HEK293 (cell line): ENCODE results near the gene PRKCZ.

Experiments
- CTCF ChIA-PET: fragments of 350-600 bp; formaldehyde crosslinking; extraction: SDS; loops from one replicate; lab custom pipeline; 2021; ENCODE audit warnings: antibody characterized with exemption; lab: Yijun Ruan, JAX
- POLR2A ChIA-PET: fragments of 300-600 bp; formaldehyde crosslinking; extraction: SDS; loops from one replicate; lab custom pipeline; 2020; ENCODE audit warnings: antibody characterized with exemption, inconsistent platforms; lab: Yijun Ruan, JAX
- H3K27ac ChIP-seq: fragments of 200-500 bp; sonication (Bioruptor generic); 2 replicates; pipeline ENCODE4 v1.5.1; 2014; ENCODE audit warnings: low read depth, low read length, control low read depth, inconsistent platforms; ENCODE audit errors: extremely low read depth
- H3K36me3 ChIP-seq, 2 experiments: fragments of 200-500 bp in 1 of 2; sonication (Bioruptor generic) in 1 of 2; 1 replicate in 1 of 2; 2 replicates in 1 of 2; pipeline ENCODE4 v1.5.1; 2014 to 2017; ENCODE audit warnings: inconsistent platforms in 2 of 2, low read length in 2 of 2; ENCODE audit not compliant: control insufficient read depth in 2 of 2, insufficient read depth in 1 of 2
- H3K4me1 ChIP-seq: fragments of 200-500 bp; sonication (Bioruptor generic); 2 replicates; pipeline ENCODE4 v1.5.1; 2014; ENCODE audit warnings: mild to moderate bottlenecking, low read length, inconsistent platforms; ENCODE audit not compliant: control insufficient read depth, insufficient read depth
- H3K4me3 ChIP-seq: 2 replicates; pipeline ENCODE4 v1.5.1; 2011; ENCODE audit warnings: low read depth, mild to moderate bottlenecking, control low read depth, low read length, moderate library complexity
- H3K9me3 ChIP-seq: fragments of 200-500 bp; sonication (Bioruptor generic); 2 replicates; pipeline ENCODE4 v1.5.1; 2014; ENCODE audit warnings: low read depth, low read length, inconsistent platforms; ENCODE audit not compliant: control insufficient read depth, insufficient read depth
- HOXA7 ChIP-seq: sonication (generic); formaldehyde crosslinking; IDR thresholded peaks from 2 replicates; pipeline ENCODE4 v1.8.1; 2022; ENCODE audit warnings: missing genetic modification reagents, borderline replicate concordance
- HOXD13 ChIP-seq: sonication (generic); formaldehyde crosslinking; IDR thresholded peaks from 2 replicates; pipeline ENCODE4 v1.8.0; 2022; ENCODE audit warnings: missing genetic modification reagents, borderline replicate concordance
- KLF1 ChIP-seq: fragments of 450-650 bp; formaldehyde crosslinking; IDR thresholded peaks from 2 replicates; pipeline ENCODE4 v1.5.1; 2016; ENCODE audit warnings: missing biosample characterization, missing genetic modification characterization
- KLF16 ChIP-seq: fragments of 450-650 bp; formaldehyde crosslinking; IDR thresholded peaks from 2 replicates; pipeline ENCODE4 v1.5.1; 2017; ENCODE audit warnings: missing biosample characterization, missing genetic modification characterization
- KLF8 ChIP-seq: fragments of 450-650 bp; formaldehyde crosslinking; IDR thresholded peaks from 2 replicates; pipeline ENCODE4 v1.5.1; 2016; ENCODE audit warnings: missing biosample characterization, missing genetic modification characterization
- SALL2 ChIP-seq: fragments of 450-650 bp; formaldehyde crosslinking; IDR thresholded peaks from 2 replicates; pipeline ENCODE4 v1.5.0; 2017; ENCODE audit warnings: missing biosample characterization, mild to moderate bottlenecking, missing genetic modification characterization, borderline replicate concordance
- ZBTB17 ChIP-seq: fragments of 450-650 bp; formaldehyde crosslinking; IDR thresholded peaks from 2 replicates; pipeline ENCODE4 v1.5.1; 2016; ENCODE audit warnings: missing biosample characterization, missing genetic modification characterization
- ZEB2 ChIP-seq: fragments of 450-650 bp; formaldehyde crosslinking; IDR thresholded peaks from 2 replicates; pipeline ENCODE4 v1.5.1; 2016; ENCODE audit warnings: missing biosample characterization, missing genetic modification characterization
- ZNF133 ChIP-seq: fragments of 450-650 bp; formaldehyde crosslinking; IDR thresholded peaks from 2 replicates; pipeline ENCODE4 v1.5.1; 2016; ENCODE audit warnings: missing biosample characterization, missing genetic modification characterization
- ZNF146 ChIP-seq: fragments of 450-650 bp; formaldehyde crosslinking; IDR thresholded peaks from 2 replicates; pipeline ENCODE4 v1.5.1; 2016; ENCODE audit warnings: missing biosample characterization, missing genetic modification characterization
- ZNF423 ChIP-seq: fragments of 450-650 bp; formaldehyde crosslinking; IDR thresholded peaks from 2 replicates; pipeline ENCODE4 v1.5.1; 2016; ENCODE audit warnings: missing biosample characterization, missing genetic modification characterization
- ZNF473 ChIP-seq: fragments of 450-650 bp; formaldehyde crosslinking; IDR thresholded peaks from 2 replicates; pipeline ENCODE4 v1.5.1; 2017; ENCODE audit warnings: missing biosample characterization, missing genetic modification characterization
- ZNF501 ChIP-seq: fragments of 450-650 bp; formaldehyde crosslinking; IDR thresholded peaks from 2 replicates; pipeline ENCODE4 v1.5.1; 2016; ENCODE audit warnings: missing biosample characterization, missing genetic modification characterization
- ZNF530 ChIP-seq: fragments of 450-650 bp; formaldehyde crosslinking; IDR thresholded peaks from 2 replicates; pipeline ENCODE4 v1.5.1; 2016; ENCODE audit warnings: low read depth, missing biosample characterization, missing genetic modification characterization
- ZNF548 ChIP-seq: fragments of 450-650 bp; formaldehyde crosslinking; IDR thresholded peaks from 2 replicates; pipeline ENCODE4 v1.5.1; 2016; ENCODE audit warnings: missing biosample characterization, missing genetic modification characterization
- ZNF561 ChIP-seq: fragments of 450-650 bp; IDR thresholded peaks from 2 replicates; pipeline ENCODE4 v1.5.1; 2018; ENCODE audit warnings: missing biosample characterization, missing genetic modification characterization, borderline replicate concordance
- ZNF571 ChIP-seq: fragments of 450-650 bp; formaldehyde crosslinking; IDR thresholded peaks from 2 replicates; pipeline ENCODE4 v1.5.0; 2017; ENCODE audit warnings: missing biosample characterization, missing genetic modification characterization
- ZNF629 ChIP-seq: fragments of 450-650 bp; formaldehyde crosslinking; IDR thresholded peaks from 2 replicates; pipeline ENCODE4 v1.5.1; 2017; ENCODE audit warnings: missing biosample characterization, missing genetic modification characterization
- ZSCAN16 ChIP-seq: fragments of 450-650 bp; formaldehyde crosslinking; IDR thresholded peaks from 2 replicates; pipeline ENCODE4 v1.5.1; 2016; ENCODE audit warnings: missing biosample characterization, missing genetic modification characterization
- TF ChIP-seq, protein P1 (sequence below): fragments of 450-650 bp; formaldehyde crosslinking; IDR thresholded peaks from 2 replicates; pipeline ENCODE4 v1.5.1; 2016; ENCODE audit warnings: missing biosample characterization, missing genetic modification characterization
- TF ChIP-seq, protein P2 (sequence below): fragments of 450-650 bp; formaldehyde crosslinking; IDR thresholded peaks from 2 replicates; pipeline ENCODE4 v1.5.1; 2016; ENCODE audit warnings: missing biosample characterization, missing genetic modification characterization

Gene PRKCZ

DNA sequence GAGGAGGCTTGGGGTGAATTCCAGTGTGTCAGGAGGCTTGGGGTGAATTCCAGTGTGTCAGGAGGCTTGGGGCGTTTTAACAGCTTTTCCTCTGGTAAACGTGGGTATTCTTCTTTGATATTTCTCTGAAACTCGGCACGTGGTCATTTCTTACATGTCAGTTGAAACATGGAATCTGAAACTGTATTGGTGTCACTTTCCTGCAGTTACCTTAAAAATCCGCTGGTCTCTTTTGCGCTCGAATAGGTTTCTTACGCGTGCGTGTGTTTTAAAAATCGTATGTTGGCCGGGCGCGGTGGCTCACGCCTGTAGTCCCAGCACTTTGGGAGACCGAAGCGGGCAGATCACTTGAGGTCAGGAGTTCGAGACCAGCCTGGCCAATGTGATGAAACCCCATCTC, 33.5 kb downstream of the PRKCZ start (continued):
- TF ChIP-seq ZNF548 (tag by site-specific recombination) (no peak), KLF1 (tag by site-specific recombination) (no peak), HOXA7 (CRISPR knock-in tag) (no peak)

DNA sequence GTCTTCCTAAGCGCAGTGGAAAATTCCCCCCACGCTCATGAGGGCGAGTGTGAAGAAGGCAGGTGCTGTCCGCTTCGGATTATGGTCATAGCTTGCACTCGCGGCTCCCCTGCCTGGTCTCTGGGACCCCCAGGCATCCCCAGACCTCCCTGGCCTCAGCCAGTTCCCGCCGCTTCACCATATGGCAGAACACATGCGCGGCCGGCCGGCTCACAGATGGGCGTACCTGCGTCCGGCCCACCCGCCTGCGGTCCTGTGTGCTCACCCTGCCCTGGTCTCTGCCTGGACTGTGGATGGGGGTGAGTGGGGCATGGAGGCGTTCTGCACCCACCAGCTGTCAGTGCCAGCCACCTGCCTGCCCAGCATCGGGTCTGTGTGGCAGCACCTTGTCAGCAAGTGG, 34.1 kb downstream of the PRKCZ start:
- TF ChIP-seq ZNF146 = no peak
- TF ChIP-seq, protein P1, sequence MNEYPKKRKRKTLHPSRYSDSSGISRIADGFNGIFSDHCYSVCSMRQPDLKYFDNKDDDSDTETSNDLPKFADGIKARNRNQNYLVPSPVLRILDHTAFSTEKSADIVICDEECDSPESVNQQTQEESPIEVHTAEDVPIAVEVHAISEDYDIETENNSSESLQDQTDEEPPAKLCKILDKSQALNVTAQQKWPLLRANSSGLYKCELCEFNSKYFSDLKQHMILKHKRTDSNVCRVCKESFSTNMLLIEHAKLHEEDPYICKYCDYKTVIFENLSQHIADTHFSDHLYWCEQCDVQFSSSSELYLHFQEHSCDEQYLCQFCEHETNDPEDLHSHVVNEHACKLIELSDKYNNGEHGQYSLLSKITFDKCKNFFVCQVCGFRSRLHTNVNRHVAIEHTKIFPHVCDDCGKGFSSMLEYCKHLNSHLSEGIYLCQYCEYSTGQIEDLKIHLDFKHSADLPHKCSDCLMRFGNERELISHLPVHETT (tag by site-specific recombination) = no peak
- TF ChIP-seq ZNF629 (tag by site-specific recombination) = no peak
- TF ChIP-seq ZNF473 (tag by site-specific recombination) = no peak
- TF ChIP-seq ZBTB17 = no peak
- TF ChIP-seq ZNF571 = no peak
- TF ChIP-seq ZNF423 = no peak
- no peak for TF ChIP-seq ZNF133 (tag by site-specific recombination)
- no peak for TF ChIP-seq HOXD13 (CRISPR knock-in tag)
- CTCF ChIA-PET = interaction anchor here (0.7 to 1.5 kb wide), 2 partner anchors 37 to 90 kb away, joined by 3 to 4 read pairs; no protein-coding TSS in a partner anchor

DNA sequence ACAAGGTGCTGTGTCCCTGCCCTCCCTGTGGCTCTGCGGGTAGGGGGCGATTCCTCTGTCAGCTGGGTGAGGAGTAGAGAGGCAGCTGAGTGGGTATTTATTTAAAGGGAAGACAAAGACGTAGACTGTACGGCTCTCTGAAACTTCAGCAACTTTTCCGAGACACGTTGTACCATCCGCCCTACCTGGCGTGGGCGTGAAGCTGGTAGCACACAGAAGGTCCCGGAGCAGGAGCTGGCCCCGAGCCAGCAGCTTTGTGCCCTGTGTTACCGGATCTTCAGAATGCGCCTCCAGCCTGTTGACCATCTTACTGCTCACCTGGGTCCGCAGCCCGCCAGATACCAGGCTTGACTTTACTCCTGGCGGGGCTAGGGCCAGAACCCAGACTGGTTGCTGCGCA, 34.9 kb downstream of the PRKCZ start:
- no peaks in the 10 kb centered on the region for H3K9me3 ChIP-seq
- ChIA-PET POLR2A (interaction anchor here (0.6 kb wide), 1 partner anchor 23 kb away, joined by 9 read pairs; no protein-coding TSS in a partner anchor), CTCF (interaction anchor here (0.7 to 1.5 kb wide), 2 partner anchors 38 to 89 kb away, joined by 3 to 4 read pairs; no protein-coding TSS in a partner anchor)
- TF ChIP-seq ZSCAN16 (tag by site-specific recombination) (no peak), SALL2 (no peak), ZNF530 (tag by site-specific recombination) (no peak), ZNF561 (no peak), ZNF501 (tag by site-specific recombination) (no peak), KLF8 (tag by site-specific recombination) (no peak), ZEB2 (tag by site-specific recombination) (no peak), KLF16 (tag by site-specific recombination) (no peak)
- TF ChIP-seq, protein P2, sequence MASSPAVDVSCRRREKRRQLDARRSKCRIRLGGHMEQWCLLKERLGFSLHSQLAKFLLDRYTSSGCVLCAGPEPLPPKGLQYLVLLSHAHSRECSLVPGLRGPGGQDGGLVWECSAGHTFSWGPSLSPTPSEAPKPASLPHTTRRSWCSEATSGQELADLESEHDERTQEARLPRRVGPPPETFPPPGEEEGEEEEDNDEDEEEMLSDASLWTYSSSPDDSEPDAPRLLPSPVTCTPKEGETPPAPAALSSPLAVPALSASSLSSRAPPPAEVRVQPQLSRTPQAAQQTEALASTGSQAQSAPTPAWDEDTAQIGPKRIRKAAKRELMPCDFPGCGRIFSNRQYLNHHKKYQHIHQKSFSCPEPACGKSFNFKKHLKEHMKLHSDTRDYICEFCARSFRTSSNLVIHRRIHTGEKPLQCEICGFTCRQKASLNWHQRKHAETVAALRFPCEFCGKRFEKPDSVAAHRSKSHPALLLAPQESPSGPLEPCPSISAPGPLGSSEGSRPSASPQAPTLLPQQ (tag by site-specific recombination) = no peak
- H3K36me3 ChIP-seq = no peaks in the 10 kb centered on the region
- H3K27ac ChIP-seq = no peak overlapping the region
- H3K4me1 ChIP-seq = no peaks in the 10 kb centered on the region
- no peak overlapping the region for H3K4me3 ChIP-seq

More for the DNA sequence above, 34.1 kb downstream of the PRKCZ start:
- H3K4me3 ChIP-seq = no peak overlapping the region
- peaks cover 0 to under 1% of the 10 kb centered on the region in 2 experiments; a peak in 1 of 3 replicates for H3K36me3 ChIP-seq
- no peaks in the 10 kb centered on the region for H3K9me3 ChIP-seq
- POLR2A ChIA-PET = interaction anchor here (0.6 kb wide), 1 partner anchor 22 kb away, joined by 9 read pairs; no protein-coding TSS in a partner anchor
- no peaks in the 10 kb centered on the region for H3K4me1 ChIP-seq
- no peak overlapping the region for H3K27ac ChIP-seq
